ENCODE results near the gene VN1R4. TPM values are rescaled to one million over a fixed set of nuclear protein-coding genes. Genes with fewer than 3 reads are reported as not detected.

Gene VN1R4
- total RNA-seq, 1 experiment from 2014 or later, result not detected

GRCh38 chr19:53308339-53308811, 40.9 kb upstream of the VN1R4 start:
- H3K27ac ChIP-seq (ENCODE audit: insufficient read length, low read depth, low read length), result no peak overlapping the region
- H2BK12ac ChIP-seq (ENCODE audit: insufficient read length, low read depth, low read length), result no peak overlapping the region
- WGBS (ENCODE audit: extremely low coverage, insufficient read length, low lambda C conversion rate), result no CpG with 5 or more reads among the region's 32 CpGs
- DNase-seq, result peak; percentile 89
- no peak overlapping the region for H2BK20ac ChIP-seq (ENCODE audit: low read depth, low read length, poor library complexity, severe bottlenecking)
- Mint-ChIP-seq H3K4me1 (peaks cover 0 to 9% of the 10 kb centered on the region in 2 experiments; a peak in 2 of 4 replicates), H3K27me3 (ENCODE audit: low read depth) (peaks cover 95% of the 10 kb centered on the region), H3K27ac (peak overlapping the region in 1 of 3 experiments; percentile 66; a peak in 2 of 7 replicates), H3K9me3 (peaks cover 31 to 51% of the 10 kb centered on the region in 2 experiments), H3K36me3 (ENCODE audit: insufficient read depth in 1 of 3, low read depth in 3 of 3) (peaks cover 0 to 8% (median 0%) of the 10 kb centered on the region in 3 experiments; a peak in 3 of 7 replicates), H3K4me3 (peak overlapping the region; percentile 44 to 46; a peak in 1 of 5 replicates)
- H3K14ac ChIP-seq (ENCODE audit: insufficient read depth, low read length), result no peak overlapping the region
- no peak overlapping the region for H4K5ac ChIP-seq (ENCODE audit: insufficient read length, low read depth, low read length)
- H2AK5ac ChIP-seq (ENCODE audit: insufficient read length, low read length), result no peak overlapping the region
- H3K18ac ChIP-seq (ENCODE audit: insufficient read length, low read depth, low read length), result no peak overlapping the region
- H2BK5ac ChIP-seq (ENCODE audit: insufficient read length, low read length), result no peak overlapping the region
- no peaks in the 10 kb centered on the region for H3K4me1 ChIP-seq (ENCODE audit: insufficient read depth, low read length)
- H3K56ac ChIP-seq (ENCODE audit: insufficient read length, low read depth, low read length), result no peak overlapping the region
- no peak overlapping the region for H3K9ac ChIP-seq (ENCODE audit: extremely low read depth, insufficient read length, low read length)
- no peak overlapping the region for H4K91ac ChIP-seq (ENCODE audit: insufficient read length, low read depth, low read length)
- no peak overlapping the region for H2BK120ac ChIP-seq (ENCODE audit: low read depth, low read length, poor library complexity, severe bottlenecking)
- H3T11ph ChIP-seq (ENCODE audit: low read length), result no peak overlapping the region
- no peaks in the 10 kb centered on the region for H3K9me3 ChIP-seq (ENCODE audit: control insufficient read depth, low read depth, low read length)
- no peak overlapping the region for H3K4ac ChIP-seq (ENCODE audit: low read depth, low read length)
- no peaks in the 10 kb centered on the region for H3K23me2 ChIP-seq (ENCODE audit: insufficient read length, low read depth, low read length, poor library complexity, severe bottlenecking)
- H2AFZ ChIP-seq (ENCODE audit: low read length), result no peak overlapping the region
- TF ChIP-seq CTCF (conservative IDR thresholded peaks at IDR 0.05), result peak; percentile 94
- H3K79me2 ChIP-seq (ENCODE audit: insufficient read depth, low read length), result no peaks in the 10 kb centered on the region
- peak overlapping the region; percentile 1 for H3K4me2 ChIP-seq (ENCODE audit: insufficient read depth, insufficient read length, low read length)
- no peaks in the 10 kb centered on the region; the same call in 1 of the 2 replicates for H3K27me3 ChIP-seq (ENCODE audit: insufficient read depth, low read length)
- H4K20me1 ChIP-seq (ENCODE audit: control insufficient read depth, insufficient read depth, insufficient read length), result no peaks in the 10 kb centered on the region
- no peak overlapping the region for H3K23ac ChIP-seq (ENCODE audit: insufficient read length, low read depth, low read length)
- H4K8ac ChIP-seq (replicated peaks; ENCODE audit: insufficient read length, low read depth, low read length), result no peak overlapping the region
- H2BK15ac ChIP-seq (ENCODE audit: low read depth, low read length), result no peak overlapping the region
- H3K79me1 ChIP-seq (ENCODE audit: insufficient read depth, low read depth, low read length, poor library complexity, severe bottlenecking), result no peaks in the 10 kb centered on the region

Measured in H9 (cell line).